Brain microvascular endothelial cell (primary cell): ENCODE results near the gene SAMD4A.

Source experiments
- DNase-seq: peaks from one replicate; pipeline ENCODE4 v3.0.0-alpha.2; 2020
- H3K27ac ChIP-seq: fragments of 250-450 bp; sonication (Bioruptor Pico); 2 replicates; pipeline ENCODE4 v1.5.1; 2020; ENCODE audit warnings: mild to moderate bottlenecking, moderate library complexity
- H3K27me3 ChIP-seq: fragments of 250-450 bp; sonication (Bioruptor Pico); replicated peaks from 2 replicates; pipeline ENCODE4 v1.5.1; 2020; ENCODE audit warnings: mild to moderate bottlenecking
- H3K36me3 ChIP-seq: fragments of 250-450 bp; sonication (Bioruptor Pico); replicated peaks from 2 replicates; pipeline ENCODE4 v1.5.1; 2020; ENCODE audit warnings: mild to moderate bottlenecking
- H3K4me3 ChIP-seq: 2 replicates; pipeline ENCODE4 v1.5.1; 2011; ENCODE audit warnings: low read depth, mild to moderate bottlenecking, control low read depth, low read length, moderate library complexity
- CTCF ChIP-seq: IDR thresholded peaks from 2 replicates; pipeline ENCODE4 v1.5.1; 2011; ENCODE audit warnings: low read depth, mild to moderate bottlenecking, moderate library complexity, low read length, control low read depth, inconsistent platforms; ENCODE audit errors: missing control alignments
- in situ Hi-C: cut with HindIII; loops from 2 replicates; pipeline ENCODE4 v1.10.0; 2017; ENCODE audit warnings: low sequenced_read_pairs, low pct_ligation_motif_present

SAMD4A gene

GRCh38 chr14:54673193-54674045, 106.5 kb downstream of the SAMD4A start:
- H3K27ac ChIP-seq, result peak overlapping the region; percentile 12
- H3K36me3 ChIP-seq, result no peaks in the 10 kb centered on the region
- H3K4me3 ChIP-seq, result no peak overlapping the region
- TF ChIP-seq CTCF, result no peak
- no peaks in the 10 kb centered on the region for H3K27me3 ChIP-seq
- DNase-seq, result peak; percentile 34
- in situ Hi-C loops, result no loop called here

- DNase-seq, result no peak
- Histone ChIP-seq H3K27me3 (no peaks in the 10 kb centered on the region), H3K4me3 (no peak overlapping the region), H3K27ac (no peak overlapping the region), H3K36me3 (no peaks in the 10 kb centered on the region)
- TF ChIP-seq CTCF, result peak; percentile 1
- in situ Hi-C loops, result no loop called here
Measured at GRCh38 chr14:54674046-54674741, 107.3 kb downstream of the SAMD4A start.

- H3K27me3 ChIP-seq, result no peaks in the 10 kb centered on the region
- DNase-seq, result no peak
- H3K36me3 ChIP-seq, result no peaks in the 10 kb centered on the region
- no peak overlapping the region for H3K27ac ChIP-seq
- TF ChIP-seq CTCF, result no peak
- no peak overlapping the region for H3K4me3 ChIP-seq
- in situ Hi-C loops, result no loop called here
Measured at GRCh38 chr14:54675236-54676128, 108.6 kb downstream of the SAMD4A start.

GRCh38 chr14:54676812-54677708, 110.1 kb downstream of the SAMD4A start:
- peak overlapping the region; percentile 12 for H3K4me3 ChIP-seq
- H3K27ac ChIP-seq, result peak overlapping the region; percentile 48
- H3K36me3 ChIP-seq, result no peaks in the 10 kb centered on the region
- in situ Hi-C loops, result no loop called here
- H3K27me3 ChIP-seq, result no peaks in the 10 kb centered on the region
- TF ChIP-seq CTCF, result no peak
- peak; percentile 92 for DNase-seq

- in situ Hi-C loops, result no loop called here
- DNase-seq, result no peak
- Histone ChIP-seq H3K27ac (no peak overlapping the region), H3K27me3 (no peaks in the 10 kb centered on the region), H3K4me3 (no peak overlapping the region), H3K36me3 (no peaks in the 10 kb centered on the region)
- no peak for TF ChIP-seq CTCF
Measured at GRCh38 chr14:54680651-54681050, 113.7 kb downstream of the SAMD4A start.
